RPMI8226 (cell line): ENCODE results near the gene ROCK2.

Experiments used
- DNase-seq: peaks from one replicate; pipeline ENCODE4 v3.0.0-alpha.2; 2015

ROCK2 gene

GRCh38 chr2:11228692-11229091 lies 115.7 kb downstream of the ROCK2 start:
- no peak for DNase-seq

GRCh38 chr2:11227595-11227994 lies 116.8 kb downstream of the ROCK2 start:
- no peak for DNase-seq

GRCh38 chr2:11224887-11225286 lies 119.5 kb downstream of the ROCK2 start:
- no peak for DNase-seq

- DNase-seq, result no peak
These were observed 121.6 kb downstream of the ROCK2 start for GRCh38 chr2:11222845-11223244.

GRCh38 chr2:11220445-11220844 lies 124.0 kb downstream of the ROCK2 start:
- DNase-seq, result no peak

GRCh38 chr2:11215407-11215806 lies 129.0 kb downstream of the ROCK2 start:
- DNase-seq, result no peak

GRCh38 chr2:11214770-11215169 lies 129.7 kb downstream of the ROCK2 start:
- DNase-seq, result no peak

GRCh38 chr2:11213975-11214374 lies 130.5 kb downstream of the ROCK2 start:
- DNase-seq, result no peak

- DNase-seq, result no peak
These were observed 131.3 kb downstream of the ROCK2 start for GRCh38 chr2:11213090-11213638.

- DNase-seq, result no peak
These were observed 131.8 kb downstream of the ROCK2 start for GRCh38 chr2:11212645-11213044.

GRCh38 chr2:11208083-11208482 lies 136.4 kb downstream of the ROCK2 start:
- DNase-seq, result no peak

GRCh38 chr2:11203480-11203879 lies 141.0 kb downstream of the ROCK2 start:
- DNase-seq, result no peak

- no peak for DNase-seq
These were observed 142.5 kb downstream of the ROCK2 start for GRCh38 chr2:11201969-11202368.

GRCh38 chr2:11200651-11201050 lies 143.8 kb downstream of the ROCK2 start:
- no peak for DNase-seq

- DNase-seq, result no peak
These were observed 148.2 kb downstream of the ROCK2 start for GRCh38 chr2:11196246-11196645.

GRCh38 chr2:11187731-11188130 lies 156.7 kb downstream of the ROCK2 start:
- DNase-seq, result no peak

- DNase-seq, result no peak
These were observed 157.3 kb downstream of the ROCK2 start for GRCh38 chr2:11187083-11187619.

GRCh38 chr2:11186145-11186544 lies 158.3 kb downstream of the ROCK2 start:
- no peak for DNase-seq

GRCh38 chr2:11182951-11183350 lies 161.5 kb downstream of the ROCK2 start:
- DNase-seq, result no peak

- DNase-seq, result no peak
These were observed 163.8 kb downstream of the ROCK2 start for GRCh38 chr2:11180653-11181052.

- DNase-seq, result no peak
These were observed 164.5 kb downstream of the ROCK2 start for GRCh38 chr2:11179899-11180298.

GRCh38 chr2:11179196-11179595 lies 165.2 kb downstream of the ROCK2 start:
- DNase-seq, result no peak

GRCh38 chr2:11177871-11178690 lies 166.4 kb downstream of the ROCK2 start:
- DNase-seq, result peak; percentile 21

GRCh38 chr2:11175293-11175795 lies 169.1 kb downstream of the ROCK2 start:
- DNase-seq, result no peak
